ENCODE data around the gene GPBP1.
"Not testable (repeated sequence)": the region's sequence is repeated elsewhere in the genome, so short reads cannot be mapped to it uniquely, and the experiment has no call there.

GRCh38 chr5:57192832-57193231, 19.0 kb downstream of the GPBP1 start:
- TF ChIP-seq, protein P1, sequence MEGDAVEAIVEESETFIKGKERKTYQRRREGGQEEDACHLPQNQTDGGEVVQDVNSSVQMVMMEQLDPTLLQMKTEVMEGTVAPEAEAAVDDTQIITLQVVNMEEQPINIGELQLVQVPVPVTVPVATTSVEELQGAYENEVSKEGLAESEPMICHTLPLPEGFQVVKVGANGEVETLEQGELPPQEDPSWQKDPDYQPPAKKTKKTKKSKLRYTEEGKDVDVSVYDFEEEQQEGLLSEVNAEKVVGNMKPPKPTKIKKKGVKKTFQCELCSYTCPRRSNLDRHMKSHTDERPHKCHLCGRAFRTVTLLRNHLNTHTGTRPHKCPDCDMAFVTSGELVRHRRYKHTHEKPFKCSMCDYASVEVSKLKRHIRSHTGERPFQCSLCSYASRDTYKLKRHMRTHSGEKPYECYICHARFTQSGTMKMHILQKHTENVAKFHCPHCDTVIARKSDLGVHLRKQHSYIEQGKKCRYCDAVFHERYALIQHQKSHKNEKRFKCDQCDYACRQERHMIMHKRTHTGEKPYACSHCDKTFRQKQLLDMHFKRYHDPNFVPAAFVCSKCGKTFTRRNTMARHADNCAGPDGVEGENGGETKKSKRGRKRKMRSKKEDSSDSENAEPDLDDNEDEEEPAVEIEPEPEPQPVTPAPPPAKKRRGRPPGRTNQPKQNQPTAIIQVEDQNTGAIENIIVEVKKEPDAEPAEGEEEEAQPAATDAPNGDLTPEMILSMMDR (IDR thresholded peaks at IDR 0.05; ENCODE audit: poor library complexity): not testable (repeated sequence)
- not testable (repeated sequence) for TF ChIP-seq EZH2 (IDR thresholded peaks at IDR 0.05; ENCODE audit: borderline replicate concordance); EZH2phosphoT487 (IDR thresholded peaks at IDR 0.05; ENCODE audit: low read depth, severe bottlenecking, unreplicated experiment)

Measured in hepatocyte (in vitro differentiated cells).